SK-N-SH (cell line): ENCODE results near the gene REXO2. TPM values are rescaled to one million over a fixed set of nuclear protein-coding genes. Genes with fewer than 3 reads are reported as not detected.

Source experiments
- CTCF ChIA-PET: fragments of 300-600, 350-600 bp; formaldehyde crosslinking; extraction: SDS; loops from one replicate; lab custom pipeline; 2021; lab: Yijun Ruan, JAX
- POLR2A ChIA-PET: fragments of 350-600 bp; sonication (Branson Sonifier 250); formaldehyde crosslinking; extraction: SDS; loops from one replicate; lab custom pipeline; 2020; ENCODE audit warnings: antibody characterized with exemption, inconsistent platforms; lab: Yijun Ruan, JAX
- DNase-seq: peaks from one replicate; pipeline ENCODE4 v3.0.0; 2012
- H2AFZ ChIP-seq: fragments of 200-600 bp; sonication (generic); 2 replicates; pipeline ENCODE4 v1.8.1; 2016; ENCODE audit warnings: antibody characterized with exemption, mild to moderate bottlenecking, low read depth
- H3F3A ChIP-seq: fragments of 200-600 bp; sonication (generic); replicated peaks from 2 replicates; pipeline ENCODE3; 2016; ENCODE audit warnings: antibody characterized with exemption, mild to moderate bottlenecking; ENCODE audit not compliant: insufficient read depth
- H3K27ac ChIP-seq, 2 experiments: fragments of 200-500 bp in 1 of 2; fragments of 200-600 bp in 1 of 2; sonication (Bioruptor generic) in 1 of 2; sonication (generic), shearing (Covaris generic) in 1 of 2; 2 replicates each; pipeline versions ENCODE4 v1.5.1 to v1.6.1; 2014 to 2016; ENCODE audit warnings: low read depth in 2 of 2, inconsistent platforms in 1 of 2, low read length in 1 of 2, mild to moderate bottlenecking in 1 of 2, mixed read lengths in 1 of 2
- H3K27me3 ChIP-seq: fragments of 200-600 bp; sonication (generic), shearing (Covaris generic); 2 replicates; pipeline ENCODE4 v1.6.1; 2016; ENCODE audit warnings: mixed run types; ENCODE audit not compliant: insufficient read depth
- H3K36me3 ChIP-seq, 2 experiments: fragments of 200-500 bp in 1 of 2; fragments of 200-600 bp in 1 of 2; sonication (Bioruptor generic) in 1 of 2; sonication (generic) in 1 of 2; replicated peaks in 1 of 2; 2 replicates each; pipeline versions ENCODE3 to v1.5.1; 2014 to 2016; ENCODE audit warnings: low read length in 1 of 2, mild to moderate bottlenecking in 1 of 2; ENCODE audit not compliant: insufficient read depth in 2 of 2, control insufficient read depth in 1 of 2
- H3K4me1 ChIP-seq, 2 experiments: fragments of 200-500 bp in 1 of 2; fragments of 200-600 bp in 1 of 2; sonication (Bioruptor generic) in 1 of 2; sonication (generic), shearing (Covaris generic) in 1 of 2; 2 replicates each; pipeline versions ENCODE4 v1.5.1 to v1.6.1; 2014 to 2016; ENCODE audit warnings: low read depth in 1 of 2, low read length in 1 of 2, mixed run types in 1 of 2; ENCODE audit not compliant: insufficient read depth in 2 of 2, control insufficient read depth in 1 of 2
- H3K4me2 ChIP-seq: fragments of 200-600 bp; sonication (generic), shearing (Covaris generic); 2 replicates; pipeline ENCODE4 v1.6.1; 2017; ENCODE audit warnings: mixed run types
- H3K4me3 ChIP-seq, 2 experiments: fragments of 200-500 bp in 1 of 2; fragments of 200-600 bp in 1 of 2; sonication (Bioruptor generic) in 1 of 2; sonication (generic), shearing (Covaris generic) in 1 of 2; 2 replicates each; pipeline versions ENCODE4 v1.5.1 to v1.8.1; 2014 to 2016; ENCODE audit warnings: low read depth in 2 of 2, inconsistent platforms in 1 of 2, low read length in 1 of 2, mild to moderate bottlenecking in 1 of 2, mixed read lengths in 1 of 2, moderate library complexity in 1 of 2
- H3K79me2 ChIP-seq: fragments of 200-600 bp; sonication (generic); 2 replicates; pipeline ENCODE4 v1.8.1; 2017; ENCODE audit warnings: mild to moderate bottlenecking; ENCODE audit not compliant: insufficient read depth
- H3K9ac ChIP-seq: fragments of 200-600 bp; sonication (generic); 2 replicates; pipeline ENCODE4 v1.6.1; 2017; ENCODE audit warnings: mixed run types
- H3K9me2 ChIP-seq: fragments of 200-600 bp; sonication (generic); 2 replicates; pipeline ENCODE4 v1.6.1; 2017; ENCODE audit warnings: mixed run types
- H3K9me3 ChIP-seq: fragments of 200-600 bp; sonication (generic); 2 replicates; pipeline ENCODE4 v1.6.1; 2017; ENCODE audit warnings: mixed run types, mild to moderate bottlenecking, moderate library complexity
- H4K20me1 ChIP-seq: fragments of 200-600 bp; sonication (generic); 2 replicates; pipeline ENCODE4 v1.6.1; 2017; ENCODE audit warnings: mild to moderate bottlenecking, mixed run types; ENCODE audit not compliant: insufficient read depth
- CHD2 ChIP-seq: fragments of 150-350 bp; IDR thresholded peaks from 2 replicates; pipeline ENCODE4 v1.6.1; 2018; ENCODE audit warnings: low read length; ENCODE audit not compliant: partially characterized antibody
- MEF2A ChIP-seq: IDR thresholded peaks from 2 replicates; pipeline ENCODE4 v1.4.0; 2012; ENCODE audit warnings: low read depth, borderline replicate concordance
- MXI1 ChIP-seq: IDR thresholded peaks from 2 replicates; pipeline ENCODE4 v1.6.1; 2012; ENCODE audit warnings: mild to moderate bottlenecking, low read depth, low read length, improper control_type of control experiment
- NFIC ChIP-seq: IDR thresholded peaks from 2 replicates; pipeline ENCODE4 v1.4.0; 2012; ENCODE audit warnings: borderline replicate concordance
- NRF1 ChIP-seq: IDR thresholded peaks from 2 replicates; pipeline ENCODE4 v1.6.1; 2012; ENCODE audit warnings: low read depth, mild to moderate bottlenecking, low read length
- RAD21 ChIP-seq: IDR thresholded peaks from 2 replicates; pipeline ENCODE4 v1.6.1; 2012; ENCODE audit warnings: mild to moderate bottlenecking, low read length
- RCOR1 ChIP-seq: fragments of 150-350 bp; IDR thresholded peaks from 2 replicates; pipeline ENCODE4 v1.6.1; 2017; ENCODE audit warnings: antibody characterized with exemption, low read length
- SIN3A ChIP-seq: IDR thresholded peaks from 2 replicates; pipeline ENCODE4 v1.6.1; 2012; ENCODE audit warnings: low read depth, mild to moderate bottlenecking, low read length, moderate library complexity, borderline replicate concordance
- SMC3 ChIP-seq: IDR thresholded peaks from 2 replicates; pipeline ENCODE4 v1.6.1; 2012; ENCODE audit warnings: low read depth, low read length, improper control_type of control experiment
- TAF1 ChIP-seq: IDR thresholded peaks from 2 replicates; pipeline ENCODE4 v1.6.1; 2012; ENCODE audit warnings: low read depth, mild to moderate bottlenecking, low read length, moderate library complexity, borderline replicate concordance
- TEAD4 ChIP-seq: IDR thresholded peaks from 2 replicates; pipeline ENCODE4 v1.4.0; 2012; ENCODE audit warnings: mild to moderate bottlenecking, borderline replicate concordance; ENCODE audit not compliant: insufficient read depth
- YY1 ChIP-seq: IDR thresholded peaks from 2 replicates; pipeline ENCODE4 v1.4.0; 2012; ENCODE audit warnings: low read depth, mild to moderate bottlenecking
- WGBS: methylation state at CpG from one replicate; pipeline ENCODE4 v1.1.6; 2017; ENCODE audit warnings: low lambda C conversion rate; 5-methylcytosine and 5-hydroxymethylcytosine counted together
- polyA plus RNA-seq, 3 experiments: library from polyadenylated mRNA; depleted of rRNA; stranded (reverse); fragments of >200 nt; gene quantifications; 2 replicates each; pipeline ENCODE4 v1.2.3, GENCODE V29; 2012
- TF ChIP-seq, protein P1 (sequence below): fragments of 150-350 bp; IDR thresholded peaks from 2 replicates; pipeline ENCODE4 v1.6.1; 2017; ENCODE audit warnings: antibody characterized with exemption, low read length, low read depth, borderline replicate concordance
- TF ChIP-seq, protein P2 (sequence below): IDR thresholded peaks from 2 replicates; pipeline ENCODE4 v1.4.0; 2012; ENCODE audit warnings: low read depth, borderline replicate concordance
- TF ChIP-seq, protein P3 (sequence below): IDR thresholded peaks from 2 replicates; pipeline ENCODE4 v1.6.1; 2012; ENCODE audit warnings: mild to moderate bottlenecking, low read depth, low read length, moderate library complexity

Gene REXO2
- polyA plus RNA-seq, 1 of the 3 experiments (the other 2 are of a cell fraction): 419 TPM

DNA sequence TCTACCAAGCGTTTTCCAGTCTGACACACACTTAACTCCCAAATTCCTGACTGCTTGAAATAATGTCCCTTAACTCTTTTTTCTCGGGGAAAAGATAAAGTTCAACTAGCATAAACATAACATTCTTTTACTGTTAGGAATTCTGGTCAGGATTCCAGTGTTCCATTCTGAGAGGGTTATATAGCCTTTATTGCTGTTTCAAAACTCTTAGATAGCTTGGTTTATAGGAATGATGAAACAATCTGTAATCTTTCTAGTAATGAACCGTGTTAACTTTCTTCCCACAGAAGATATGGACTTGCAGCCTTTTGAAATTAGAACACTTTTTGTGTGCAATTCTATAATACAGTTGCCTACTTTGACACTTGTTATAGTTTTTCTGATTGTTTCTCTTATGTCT, 8.6 kb downstream of the REXO2 start:
- Histone ChIP-seq H3F3A (no peaks in the 10 kb centered on the region), H4K20me1 (peaks cover 7% of the 10 kb centered on the region; the same call in 1 of the 2 replicates), H3K4me3 (no peak overlapping the region), H3K79me2 (peaks cover 62% of the 10 kb centered on the region), H3K9ac (no peak overlapping the region), H3K4me1 (0 out of 4 replicates have a peak, but pooled peaks cover 0 to 5% of the 10 kb centered on the region in 2 experiments), H3K27ac (no peak overlapping the region), H3K27me3 (no peaks in the 10 kb centered on the region), H3K36me3 (peaks cover 64 to 71% of the 10 kb centered on the region in 2 experiments), H3K4me2 (no peak overlapping the region), H2AFZ (no peak overlapping the region), H3K9me3 (no peaks in the 10 kb centered on the region), H3K9me2 (no peaks in the 10 kb centered on the region)
- TF ChIP-seq TEAD4 (no peak), MEF2A (no peak), NRF1 (no peak)
- CTCF ChIA-PET: interaction anchor here (1.2 kb wide), 1 partner anchor 107 kb away, joined by 4 read pairs; no protein-coding TSS in a partner anchor
- no peak for DNase-seq
- POLR2A ChIA-PET: no interaction called here
- 95% methylated on average over 3 of the region's 3 CpGs for WGBS

DNA sequence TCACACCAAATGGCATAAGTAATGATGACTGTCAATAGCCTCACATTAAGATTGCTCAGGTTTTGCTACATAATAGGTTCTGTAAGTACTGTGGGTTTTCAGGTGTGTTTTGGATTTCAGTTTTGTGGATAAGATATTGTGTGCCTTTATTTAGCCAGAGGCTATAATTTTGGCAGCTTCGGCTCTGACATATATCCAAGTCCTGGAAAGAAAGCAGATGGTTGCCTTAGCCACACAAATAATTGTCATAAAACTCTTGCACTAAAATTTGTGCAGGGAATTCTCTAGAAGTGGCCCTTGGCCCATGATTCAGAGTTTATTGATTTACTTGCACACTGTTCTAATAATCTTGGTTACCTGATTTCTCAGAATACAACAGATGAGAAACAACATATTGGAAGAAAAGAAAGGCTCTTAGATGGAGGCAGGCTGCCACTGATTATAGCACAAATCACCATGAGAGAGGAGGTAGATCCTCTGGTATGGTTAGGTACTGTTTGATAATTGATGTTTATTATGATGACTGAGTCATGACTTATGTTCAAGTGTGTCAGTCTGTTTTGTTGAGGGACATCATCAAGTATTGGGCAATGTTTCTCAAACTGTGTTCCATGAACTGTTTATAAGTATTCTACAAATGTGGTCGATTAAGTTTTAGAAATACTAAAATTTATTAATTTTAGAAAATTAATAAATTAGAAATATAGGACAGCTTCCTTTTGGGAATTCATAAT, 9.6 kb downstream of the REXO2 start:
- Histone ChIP-seq H3K4me2 (no peak overlapping the region), H3K4me3 (no peak overlapping the region), H3K36me3 (peaks cover 64 to 67% of the 10 kb centered on the region in 2 experiments), H3F3A (no peaks in the 10 kb centered on the region), H3K9me2 (no peaks in the 10 kb centered on the region), H2AFZ (no peak overlapping the region), H3K4me1 (0 out of 4 replicates have a peak, but pooled peaks cover 0 to 5% of the 10 kb centered on the region in 2 experiments), H3K9ac (no peak overlapping the region), H3K79me2 (peaks cover 52% of the 10 kb centered on the region), H4K20me1 (peaks cover 7% of the 10 kb centered on the region; the same call in 1 of the 2 replicates), H3K27me3 (no peaks in the 10 kb centered on the region), H3K27ac (no peak overlapping the region), H3K9me3 (no peaks in the 10 kb centered on the region)
- ChIA-PET POLR2A (no interaction called here), CTCF (interaction anchor here (1.2 kb wide), 1 partner anchor 108 kb away, joined by 4 read pairs; no protein-coding TSS in a partner anchor)
- TF ChIP-seq NFIC: no peak
- no peak for TF ChIP-seq SMC3
- TF ChIP-seq MXI1: no peak
- TF ChIP-seq, protein P1, sequence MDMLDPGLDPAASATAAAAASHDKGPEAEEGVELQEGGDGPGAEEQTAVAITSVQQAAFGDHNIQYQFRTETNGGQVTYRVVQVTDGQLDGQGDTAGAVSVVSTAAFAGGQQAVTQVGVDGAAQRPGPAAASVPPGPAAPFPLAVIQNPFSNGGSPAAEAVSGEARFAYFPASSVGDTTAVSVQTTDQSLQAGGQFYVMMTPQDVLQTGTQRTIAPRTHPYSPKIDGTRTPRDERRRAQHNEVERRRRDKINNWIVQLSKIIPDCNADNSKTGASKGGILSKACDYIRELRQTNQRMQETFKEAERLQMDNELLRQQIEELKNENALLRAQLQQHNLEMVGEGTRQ: no peak
- no peak for TF ChIP-seq MEF2A
- TF ChIP-seq RAD21: no peak
- DNase-seq: no peak
- 87% methylated on average over 2 of the region's 2 CpGs for WGBS

DNA sequence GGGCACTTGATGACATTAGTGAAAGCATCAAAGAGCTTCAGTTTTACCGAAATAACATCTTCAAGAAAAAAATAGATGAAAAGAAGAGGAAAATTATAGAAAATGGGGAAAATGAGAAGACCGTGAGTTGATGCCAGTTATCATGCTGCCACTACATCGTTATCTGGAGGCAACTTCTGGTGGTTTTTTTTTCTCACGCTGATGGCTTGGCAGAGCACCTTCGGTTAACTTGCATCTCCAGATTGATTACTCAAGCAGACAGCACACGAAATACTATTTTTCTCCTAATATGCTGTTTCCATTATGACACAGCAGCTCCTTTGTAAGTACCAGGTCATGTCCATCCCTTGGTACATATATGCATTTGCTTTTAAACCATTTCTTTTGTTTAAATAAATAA, 10.6 kb downstream of the REXO2 start:
- Histone ChIP-seq H3K9ac (no peak overlapping the region), H3K9me3 (no peaks in the 10 kb centered on the region), H4K20me1 (no peaks in the 10 kb centered on the region; the same call in 1 of the 2 replicates), H3K27me3 (no peaks in the 10 kb centered on the region), H3F3A (no peaks in the 10 kb centered on the region), H3K36me3 (peaks cover 55 to 65% of the 10 kb centered on the region in 2 experiments), H3K4me1 (0 out of 4 replicates have a peak, but pooled peaks cover 0 to 5% of the 10 kb centered on the region in 2 experiments), H3K79me2 (peaks cover 43% of the 10 kb centered on the region), H3K4me2 (no peak overlapping the region), H3K4me3 (no peak overlapping the region), H3K27ac (no peak overlapping the region), H3K9me2 (no peaks in the 10 kb centered on the region), H2AFZ (no peak overlapping the region)
- ChIA-PET CTCF (no interaction called here), POLR2A (no interaction called here)
- WGBS: 95% methylated on average over 6 of the region's 6 CpGs
- no peak for DNase-seq
- TF ChIP-seq MXI1: no peak
- TF ChIP-seq RAD21: no peak
- TF ChIP-seq SIN3A: no peak
- TF ChIP-seq YY1: no peak
- TF ChIP-seq RCOR1: no peak
- no peak for TF ChIP-seq CHD2
- TF ChIP-seq, protein P2, sequence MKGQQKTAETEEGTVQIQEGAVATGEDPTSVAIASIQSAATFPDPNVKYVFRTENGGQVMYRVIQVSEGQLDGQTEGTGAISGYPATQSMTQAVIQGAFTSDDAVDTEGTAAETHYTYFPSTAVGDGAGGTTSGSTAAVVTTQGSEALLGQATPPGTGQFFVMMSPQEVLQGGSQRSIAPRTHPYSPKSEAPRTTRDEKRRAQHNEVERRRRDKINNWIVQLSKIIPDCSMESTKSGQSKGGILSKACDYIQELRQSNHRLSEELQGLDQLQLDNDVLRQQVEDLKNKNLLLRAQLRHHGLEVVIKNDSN: no peak
- no peak for TF ChIP-seq TAF1
- TF ChIP-seq, protein P3, sequence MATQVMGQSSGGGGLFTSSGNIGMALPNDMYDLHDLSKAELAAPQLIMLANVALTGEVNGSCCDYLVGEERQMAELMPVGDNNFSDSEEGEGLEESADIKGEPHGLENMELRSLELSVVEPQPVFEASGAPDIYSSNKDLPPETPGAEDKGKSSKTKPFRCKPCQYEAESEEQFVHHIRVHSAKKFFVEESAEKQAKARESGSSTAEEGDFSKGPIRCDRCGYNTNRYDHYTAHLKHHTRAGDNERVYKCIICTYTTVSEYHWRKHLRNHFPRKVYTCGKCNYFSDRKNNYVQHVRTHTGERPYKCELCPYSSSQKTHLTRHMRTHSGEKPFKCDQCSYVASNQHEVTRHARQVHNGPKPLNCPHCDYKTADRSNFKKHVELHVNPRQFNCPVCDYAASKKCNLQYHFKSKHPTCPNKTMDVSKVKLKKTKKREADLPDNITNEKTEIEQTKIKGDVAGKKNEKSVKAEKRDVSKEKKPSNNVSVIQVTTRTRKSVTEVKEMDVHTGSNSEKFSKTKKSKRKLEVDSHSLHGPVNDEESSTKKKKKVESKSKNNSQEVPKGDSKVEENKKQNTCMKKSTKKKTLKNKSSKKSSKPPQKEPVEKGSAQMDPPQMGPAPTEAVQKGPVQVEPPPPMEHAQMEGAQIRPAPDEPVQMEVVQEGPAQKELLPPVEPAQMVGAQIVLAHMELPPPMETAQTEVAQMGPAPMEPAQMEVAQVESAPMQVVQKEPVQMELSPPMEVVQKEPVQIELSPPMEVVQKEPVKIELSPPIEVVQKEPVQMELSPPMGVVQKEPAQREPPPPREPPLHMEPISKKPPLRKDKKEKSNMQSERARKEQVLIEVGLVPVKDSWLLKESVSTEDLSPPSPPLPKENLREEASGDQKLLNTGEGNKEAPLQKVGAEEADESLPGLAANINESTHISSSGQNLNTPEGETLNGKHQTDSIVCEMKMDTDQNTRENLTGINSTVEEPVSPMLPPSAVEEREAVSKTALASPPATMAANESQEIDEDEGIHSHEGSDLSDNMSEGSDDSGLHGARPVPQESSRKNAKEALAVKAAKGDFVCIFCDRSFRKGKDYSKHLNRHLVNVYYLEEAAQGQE: no peak
- no peak for TF ChIP-seq SMC3
